NCI-H2107 treated with DMSO at 0.1 percent for 48 hours (cell line): ENCODE data around the gene ATF1.
A peak's percentile ranks its signal among the peaks of the same experiment; 100 is the strongest.

ENCODE experiments used
- DNase-seq: peaks from one replicate; lab custom pipeline; 2025; ENCODE audit not compliant: unreplicated experiment; lab: John Stamatoyannopoulos, UW

ATF1 gene

GRCh38 chr12:50763639-50764285 is at the start of gene ATF1:
Gene ATF1, plus strand, starts transcription at chr12:50764101. Its CDS starts 16,045 bp downstream, at chr12:50780146.
- peak; percentile 74 for DNase-seq

DNA sequence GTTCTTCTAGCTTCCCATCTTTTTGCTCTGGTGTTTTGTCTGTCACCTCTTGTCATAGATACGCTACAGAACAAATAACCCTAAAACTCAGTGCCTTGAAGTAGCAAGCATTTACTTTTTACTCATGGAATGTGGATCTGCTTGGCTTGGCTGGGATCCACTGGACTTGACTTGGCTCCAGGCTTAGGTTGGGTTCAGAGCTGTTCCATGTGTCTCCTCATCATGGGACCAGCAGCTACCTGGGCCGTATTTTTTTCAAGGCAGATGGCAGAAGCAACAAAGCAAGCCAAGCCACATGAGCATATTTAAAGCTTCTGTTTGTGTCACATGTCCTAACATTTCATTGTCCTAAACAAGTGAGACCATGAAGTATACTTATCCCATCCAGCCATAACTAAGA is 48.7 kb upstream of the ATF1 start:
- no peak for DNase-seq

DNA sequence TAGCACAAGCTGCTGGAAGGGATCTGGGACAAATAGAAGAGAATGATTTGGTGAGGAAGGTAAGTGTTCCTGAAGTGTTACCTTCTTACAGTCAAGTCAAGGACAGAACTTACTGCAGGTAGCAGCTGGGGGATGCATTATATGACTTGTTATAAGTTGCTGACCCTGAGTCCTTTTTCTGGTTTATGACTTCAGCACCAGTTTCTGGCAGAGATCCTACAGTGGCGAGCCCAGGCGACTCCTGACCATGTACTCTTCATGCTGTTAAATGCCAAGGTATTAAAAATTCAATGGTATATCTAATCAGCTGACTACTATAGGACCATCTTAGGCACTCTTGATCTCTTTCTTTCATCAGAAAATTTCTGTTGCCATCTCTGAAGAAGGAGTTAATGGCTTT is 45.1 kb upstream of the ATF1 start:
- DNase-seq, result no peak

DNA sequence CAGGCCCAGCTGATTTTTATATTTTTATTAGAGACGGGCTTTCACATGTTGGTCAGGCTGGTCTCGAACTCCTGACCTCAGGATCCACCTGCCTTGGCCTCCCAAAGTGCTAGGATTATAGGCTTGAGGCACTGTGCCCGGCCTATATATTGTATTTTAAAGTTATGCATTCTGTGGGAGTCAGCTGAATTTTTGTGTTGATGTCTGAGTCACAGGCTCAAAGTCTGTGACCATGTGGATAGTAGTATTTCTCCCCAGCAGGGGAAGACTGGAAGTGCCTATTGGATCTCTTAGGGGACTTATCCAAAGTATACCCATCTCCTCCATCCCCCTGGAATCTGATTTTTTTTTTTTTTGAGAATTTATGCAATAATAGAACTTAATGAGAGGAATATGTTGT is 43.8 kb upstream of the ATF1 start:
- no peak for DNase-seq

DNA sequence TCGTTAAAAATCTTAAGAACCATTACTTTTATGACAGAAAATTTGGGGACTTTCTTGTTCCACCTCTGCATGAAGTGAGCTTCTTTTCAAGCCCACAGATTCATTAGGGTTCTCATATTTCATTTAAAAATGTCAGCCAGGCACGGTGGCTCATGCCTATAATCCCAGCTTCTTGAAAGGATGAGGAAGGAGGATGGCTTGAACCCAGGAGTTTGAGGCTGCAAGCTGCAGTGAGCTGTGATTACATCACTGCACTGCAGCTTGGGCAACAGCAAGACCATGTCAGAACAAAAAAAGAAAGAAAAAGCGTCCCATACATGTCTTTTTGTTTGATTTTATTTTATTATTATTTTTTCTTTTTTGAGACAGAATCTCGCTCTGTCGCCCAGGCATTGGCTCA is 43.4 kb upstream of the ATF1 start:
- DNase-seq, result no peak

GRCh38 chr12:50723865-50724264 is 40.0 kb upstream of the ATF1 start:
- no peak for DNase-seq

- DNase-seq, result peak; percentile 28
These were observed 38.6 kb upstream of the ATF1 start for GRCh38 chr12:50725011-50725942.

DNA sequence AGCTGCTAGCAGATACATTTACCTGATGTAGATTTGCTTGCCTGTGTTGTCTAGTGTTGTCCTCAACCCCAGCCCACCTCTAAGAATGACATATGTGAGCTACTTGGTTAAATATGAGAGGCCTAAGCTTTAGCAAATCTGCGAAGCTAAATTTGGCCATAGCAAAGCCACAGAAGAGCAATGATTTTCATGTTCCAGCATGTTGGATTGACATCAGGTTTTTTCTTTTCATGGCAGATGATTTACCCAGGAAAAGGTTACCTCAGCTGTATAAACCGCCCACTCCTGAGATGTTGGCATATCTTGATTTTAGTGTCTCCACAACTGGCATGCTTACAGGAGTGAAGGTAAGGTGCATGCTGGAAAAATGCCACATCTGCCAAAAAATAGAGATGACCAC is 36.4 kb upstream of the ATF1 start:
- DNase-seq, result no peak

- no peak for DNase-seq
These were observed 35.5 kb upstream of the ATF1 start for GRCh38 chr12:50728417-50728816.

DNA sequence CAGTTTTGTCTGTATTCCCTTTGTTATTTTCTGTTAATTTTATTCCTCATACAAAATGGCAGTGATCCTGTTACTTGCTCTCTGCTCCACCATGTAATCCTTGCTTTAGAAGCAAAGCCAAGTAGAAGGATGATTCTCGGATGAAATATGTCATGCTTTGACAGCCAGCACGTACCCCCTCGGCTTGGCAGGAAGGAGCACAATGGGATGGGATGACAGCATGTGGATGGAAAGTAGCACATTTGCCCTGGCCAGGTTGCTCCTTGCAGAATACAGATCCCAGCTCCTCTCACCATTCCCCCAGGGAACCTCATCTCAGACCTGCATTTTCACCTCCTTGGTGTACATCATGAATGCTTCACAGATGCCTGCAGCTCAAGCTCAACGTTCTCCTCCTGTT is 35.1 kb upstream of the ATF1 start:
- DNase-seq, result no peak

- DNase-seq, result no peak
These were observed 31.3 kb upstream of the ATF1 start for GRCh38 chr12:50732591-50732990.

GRCh38 chr12:50733706-50734105 is 30.2 kb upstream of the ATF1 start:
- no peak for DNase-seq

DNA sequence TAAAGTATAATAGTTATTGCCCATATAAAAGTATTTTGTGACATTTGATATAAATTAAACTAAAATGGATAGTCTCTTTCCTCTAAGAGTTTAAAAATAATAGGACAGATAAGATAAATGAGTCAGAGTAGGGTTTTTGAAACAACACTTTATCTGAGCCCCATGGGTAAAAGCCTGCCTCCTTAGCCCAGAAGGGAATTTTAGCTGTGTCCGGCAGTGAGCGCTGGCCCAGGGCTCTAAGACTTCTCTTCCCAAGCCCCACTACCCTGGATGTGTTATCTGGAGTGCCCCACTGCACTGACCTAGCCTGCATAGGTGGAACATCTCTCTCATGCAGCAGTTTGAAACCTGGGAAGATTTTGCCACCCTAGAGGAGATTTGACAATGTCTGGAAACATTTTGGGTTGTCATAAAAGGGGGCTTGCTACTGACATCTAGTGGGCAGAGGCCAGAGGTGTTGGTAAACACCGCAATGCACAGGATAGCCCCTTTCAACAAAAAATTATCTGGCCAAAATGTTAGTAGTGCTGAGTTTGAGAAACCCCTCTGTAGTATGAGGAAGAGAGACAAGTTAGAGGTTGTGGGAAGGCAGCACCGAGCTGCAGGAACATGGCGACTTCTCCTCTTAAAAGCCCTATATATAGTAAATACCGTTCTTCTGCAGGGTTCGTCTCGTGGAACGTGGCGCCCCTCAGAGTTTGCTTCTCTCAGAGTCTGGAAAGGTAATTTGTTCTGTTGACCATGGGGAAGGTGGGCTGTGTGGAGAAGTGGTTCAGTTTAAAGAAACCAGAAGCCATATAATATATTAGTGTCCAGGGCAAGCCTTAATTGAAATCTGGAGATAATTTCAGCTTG is 29.3 kb upstream of the ATF1 start:
- peak; percentile 13 for DNase-seq

- no peak for DNase-seq
These were observed 24.3 kb upstream of the ATF1 start for GRCh38 chr12:50739611-50740010.

DNA sequence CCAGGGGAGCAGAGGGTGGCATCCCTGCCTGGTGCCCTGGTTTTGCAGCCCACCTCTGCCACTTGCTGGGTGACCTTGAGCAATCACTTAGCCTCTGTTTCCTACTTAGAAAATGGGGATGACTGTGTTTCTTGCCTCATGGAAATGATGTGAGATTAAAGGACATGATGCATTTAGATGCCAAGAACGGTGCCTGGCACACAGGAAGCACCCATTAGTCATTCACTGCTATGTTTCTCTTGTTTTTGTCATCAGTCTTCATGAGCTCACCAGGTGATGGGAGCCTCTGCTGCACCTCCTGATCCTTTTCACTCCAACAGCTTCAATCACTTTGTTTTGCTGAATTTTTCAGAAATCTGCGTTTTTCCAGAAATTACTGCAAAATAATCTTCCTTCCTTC is 23.6 kb upstream of the ATF1 start:
- no peak for DNase-seq

DNA sequence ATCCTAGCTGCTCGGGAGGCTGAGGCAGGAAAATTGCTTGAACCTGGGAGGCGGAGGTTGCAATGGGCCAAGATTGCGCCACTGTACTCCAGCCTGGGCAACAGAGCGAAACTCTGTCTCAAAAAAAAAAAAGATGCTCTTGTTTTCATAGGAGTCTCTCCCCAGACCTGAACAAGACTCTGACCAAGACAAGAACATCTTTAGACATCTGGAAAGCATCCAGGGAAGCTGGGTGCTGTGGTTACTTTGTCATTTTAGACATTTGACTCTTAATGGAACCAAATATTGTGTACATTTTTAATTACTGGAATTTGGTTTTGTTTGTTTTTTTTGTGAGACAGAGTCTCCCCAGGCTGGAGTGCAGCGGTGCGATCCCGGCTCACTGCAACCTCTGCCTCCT is 21.1 kb upstream of the ATF1 start:
- DNase-seq, result no peak

GRCh38 chr12:50745861-50746260 is 18.0 kb upstream of the ATF1 start:
- DNase-seq, result no peak

- DNase-seq, result no peak
These were observed 17.5 kb upstream of the ATF1 start for GRCh38 chr12:50746431-50746830.

GRCh38 chr12:50747817-50748216 is 16.1 kb upstream of the ATF1 start:
- DNase-seq, result no peak

- no peak for DNase-seq
These were observed 14.4 kb upstream of the ATF1 start for GRCh38 chr12:50749459-50749882.

DNA sequence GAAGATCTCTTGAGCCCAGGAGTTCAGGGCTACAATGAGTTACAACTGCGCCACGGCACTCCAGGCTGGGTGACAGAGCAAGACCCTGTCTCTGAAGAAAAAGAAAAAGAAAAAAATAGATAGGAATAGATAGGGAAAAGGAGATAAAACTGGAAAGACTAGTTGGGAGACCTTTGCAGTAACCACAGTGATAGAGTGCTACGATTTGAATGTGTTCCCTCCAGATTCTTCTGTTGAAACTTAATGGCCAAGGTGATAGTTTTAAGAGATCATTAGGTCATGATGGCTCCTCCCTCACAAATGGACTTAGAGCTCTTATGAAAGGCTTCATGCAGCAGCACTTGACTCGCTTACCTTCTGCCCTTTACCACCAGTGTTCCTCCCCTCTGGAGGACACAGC is 13.5 kb upstream of the ATF1 start:
- DNase-seq, result no peak
